ENCODE measurements around the gene WDR86. TPM values are rescaled to one million over a fixed set of nuclear protein-coding genes. Genes with fewer than 3 reads are reported as not detected.

WDR86 gene
- polyA plus RNA-seq, 1 donor from 2014 or later, result 46.2 TPM

- Histone ChIP-seq H3K9ac (ENCODE audit: low read length) (no peak overlapping the region), H3K4me3 (ENCODE audit: low read length) (no peak overlapping the region), H3F3A (ENCODE audit: insufficient read depth, low read length, poor library complexity, severe bottlenecking) (no peaks in the 10 kb centered on the region), H3K27ac (ENCODE audit: low read length) (no peak overlapping the region), H4K20me1 (ENCODE audit: insufficient read depth) (no peaks in the 10 kb centered on the region), H3K9me2 (ENCODE audit: insufficient read depth, low read length) (no peaks in the 10 kb centered on the region), H3K4me2 (ENCODE audit: low read length) (no peak overlapping the region), H3K27me3 (ENCODE audit: insufficient read depth, low read depth, low read length) (no peaks in the 10 kb centered on the region), H3K9me3 (ENCODE audit: low read length) (no peaks in the 10 kb centered on the region), H2AFZ (ENCODE audit: low read depth, low read length) (no peak overlapping the region), H3K79me2 (replicated peaks; ENCODE audit: insufficient read depth, low read length) (no peaks in the 10 kb centered on the region), H3K36me3 (ENCODE audit: insufficient read depth, low read length) (no peaks in the 10 kb centered on the region)
- TF ChIP-seq REST (IDR thresholded peaks at IDR 0.05; ENCODE audit: borderline replicate concordance) (no peak), MXI1 (conservative IDR thresholded peaks at IDR 0.05; ENCODE audit: poor library complexity, severe bottlenecking) (no peak), TAF1 (IDR thresholded peaks at IDR 0.05; ENCODE audit: low read depth) (no peak), EZH2 (IDR thresholded peaks at IDR 0.05; ENCODE audit: borderline replicate concordance, insufficient read depth, low read length, poor library complexity, severe bottlenecking) (no peak), EP300 (conservative IDR thresholded peaks at IDR 0.05; ENCODE audit: poor library complexity, severe bottlenecking) (no peak), RAD21 (conservative IDR thresholded peaks at IDR 0.05) (no peak), CTCF (IDR thresholded peaks at IDR 0.05; ENCODE audit: poor library complexity, severe bottlenecking) (no peak), POLR2AphosphoS5 (IDR thresholded peaks at IDR 0.05) (no peak), SMC3 (conservative IDR thresholded peaks at IDR 0.05; ENCODE audit: poor library complexity) (no peak)
Measured at GRCh38 chr7:151456782-151457181, 46.9 kb upstream of the WDR86 start.

GRCh38 chr7:151456276-151456675 is 46.4 kb upstream of the WDR86 start:
- H4K20me1 ChIP-seq (ENCODE audit: insufficient read depth), result no peaks in the 10 kb centered on the region
- H3K27me3 ChIP-seq (ENCODE audit: insufficient read depth, low read depth, low read length), result no peaks in the 10 kb centered on the region
- H3K9me2 ChIP-seq (ENCODE audit: insufficient read depth, low read length), result no peaks in the 10 kb centered on the region
- H3K36me3 ChIP-seq (ENCODE audit: insufficient read depth, low read length), result no peaks in the 10 kb centered on the region
- H3K9me3 ChIP-seq (ENCODE audit: low read length), result no peaks in the 10 kb centered on the region
- H2AFZ ChIP-seq (ENCODE audit: low read depth, low read length), result no peak overlapping the region
- H3K27ac ChIP-seq (ENCODE audit: low read length), result no peak overlapping the region
- H3F3A ChIP-seq (ENCODE audit: insufficient read depth, low read length, poor library complexity, severe bottlenecking), result no peaks in the 10 kb centered on the region
- H3K4me3 ChIP-seq (ENCODE audit: low read length), result no peak overlapping the region
- TF ChIP-seq EZH2 (IDR thresholded peaks at IDR 0.05; ENCODE audit: borderline replicate concordance, insufficient read depth, low read length, poor library complexity, severe bottlenecking), result no peak
- no peak for TF ChIP-seq SMC3 (conservative IDR thresholded peaks at IDR 0.05; ENCODE audit: poor library complexity)
- no peak for TF ChIP-seq CTCF (IDR thresholded peaks at IDR 0.05; ENCODE audit: poor library complexity, severe bottlenecking)
- no peak for TF ChIP-seq REST (IDR thresholded peaks at IDR 0.05; ENCODE audit: borderline replicate concordance)
- TF ChIP-seq RAD21 (conservative IDR thresholded peaks at IDR 0.05), result no peak
- no peak for TF ChIP-seq MXI1 (conservative IDR thresholded peaks at IDR 0.05; ENCODE audit: poor library complexity, severe bottlenecking)
- TF ChIP-seq EP300 (conservative IDR thresholded peaks at IDR 0.05; ENCODE audit: poor library complexity, severe bottlenecking), result no peak
- no peak for TF ChIP-seq TAF1 (IDR thresholded peaks at IDR 0.05; ENCODE audit: low read depth)
- TF ChIP-seq POLR2AphosphoS5 (IDR thresholded peaks at IDR 0.05), result no peak
- H3K79me2 ChIP-seq (replicated peaks; ENCODE audit: insufficient read depth, low read length), result no peaks in the 10 kb centered on the region
- no peak overlapping the region for H3K9ac ChIP-seq (ENCODE audit: low read length)
- H3K4me2 ChIP-seq (ENCODE audit: low read length), result no peak overlapping the region

Data from neural cell (in vitro differentiated cells).